HG03095 (cell line): ENCODE measurements around the gene FOXP1.

Experiments used
- ATAC-seq: cut with Tn5 transposase; IDR thresholded peaks from one replicate; pipeline ENCODE4 v1.9.1; 2021; ENCODE audit warnings: moderate library complexity; ENCODE audit not compliant: unreplicated experiment

FOXP1 gene

DNA sequence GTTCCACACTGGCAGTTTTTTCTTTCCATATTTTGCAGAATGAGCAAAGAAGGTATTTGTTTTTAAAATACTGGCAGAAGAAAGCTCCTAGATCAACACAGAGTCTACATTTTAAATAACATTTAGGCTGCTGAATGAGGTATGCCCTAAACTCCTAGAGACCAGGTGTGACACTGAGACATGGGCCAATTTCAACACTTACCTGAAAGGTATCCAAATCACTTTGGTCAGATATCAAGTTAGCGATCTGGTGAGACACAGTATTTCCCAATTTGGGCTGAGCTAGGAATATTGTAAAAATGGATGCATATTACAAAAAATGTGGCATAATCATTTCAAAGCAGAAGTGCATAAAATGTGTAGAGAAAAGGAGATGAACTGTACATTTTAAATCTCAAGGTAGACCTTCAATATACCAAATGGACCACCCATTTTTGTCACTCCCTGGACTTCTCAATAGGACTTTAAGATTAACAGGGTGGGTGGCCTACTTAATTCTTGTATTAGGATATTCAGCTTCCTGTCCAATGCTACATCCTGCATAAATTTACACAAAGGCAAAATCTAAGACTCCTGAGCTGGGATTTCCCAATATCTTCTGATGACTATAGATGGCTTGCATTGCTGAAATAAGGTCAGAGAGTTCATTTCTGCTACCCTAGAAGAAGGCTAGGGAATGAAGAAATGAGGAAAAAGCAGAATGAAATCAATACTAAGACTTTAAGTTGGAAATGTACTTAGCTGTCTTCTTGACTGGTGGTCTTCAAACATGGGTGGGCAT lies 487.8 kb downstream of the FOXP1 start:
- no peak for ATAC-seq

DNA sequence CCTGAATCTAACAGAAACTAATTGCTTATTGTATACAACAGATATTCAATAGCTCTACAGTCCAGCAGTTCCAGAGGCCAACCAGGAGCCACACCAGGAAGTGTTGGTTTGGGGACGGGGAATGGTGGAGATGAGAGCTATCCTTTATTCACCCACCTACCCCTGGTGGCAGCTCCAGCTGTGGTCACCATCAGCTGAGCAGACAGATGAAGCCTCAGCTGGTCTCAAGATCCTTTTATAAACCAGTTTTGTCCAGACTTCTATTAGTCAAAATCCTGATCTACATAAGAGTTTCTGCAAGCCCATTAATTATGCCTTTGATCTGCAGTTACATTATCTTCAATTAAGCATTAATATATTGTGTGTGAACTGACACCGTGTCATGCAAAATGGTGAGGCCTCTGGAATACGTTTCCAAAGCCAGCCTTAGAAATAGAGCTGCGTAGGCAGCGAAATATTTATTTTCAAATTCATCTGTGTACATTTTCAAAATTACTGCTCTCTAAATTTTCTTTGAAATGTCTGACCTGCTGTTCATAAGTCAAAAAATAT lies 488.8 kb downstream of the FOXP1 start:
- no peak for ATAC-seq

DNA sequence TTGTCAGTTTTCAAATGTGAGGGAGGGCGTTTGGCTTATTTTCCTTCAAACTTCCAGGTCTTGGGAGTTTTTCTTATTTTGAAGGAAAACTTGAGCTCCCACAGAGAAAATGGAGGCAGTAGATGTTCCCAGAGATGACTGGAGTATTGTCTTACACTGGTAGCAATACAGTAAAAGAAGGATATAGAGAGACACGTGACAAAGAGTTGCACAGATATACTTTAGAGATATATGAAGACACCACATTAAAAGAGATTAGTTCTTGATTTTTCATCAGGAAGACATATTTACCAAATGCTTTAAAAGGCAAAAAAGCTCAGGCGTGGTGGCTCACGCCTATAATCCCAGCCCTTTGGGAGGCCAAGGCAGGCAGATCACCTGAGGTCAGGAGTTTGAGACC lies 490.9 kb downstream of the FOXP1 start:
- ATAC-seq, result no peak

DNA sequence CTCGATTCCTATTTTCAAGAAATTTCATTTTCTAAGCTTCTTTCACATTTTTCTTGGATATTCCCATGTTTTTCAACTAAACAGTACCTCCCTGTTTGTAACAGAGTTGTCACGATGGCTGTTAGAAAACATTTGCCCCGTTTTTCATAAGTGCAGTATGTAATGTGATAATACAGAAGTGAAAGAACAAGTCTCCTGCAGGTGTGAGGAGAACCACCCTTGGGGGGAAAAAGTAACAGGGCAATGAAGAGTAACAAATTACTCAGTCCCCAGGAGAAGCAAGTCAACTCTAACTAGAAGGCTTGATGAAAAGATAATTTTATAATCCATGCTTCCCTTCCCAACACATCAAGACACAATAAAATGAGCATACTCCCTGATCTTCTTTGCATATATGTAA lies 493.3 kb downstream of the FOXP1 start:
- no peak for ATAC-seq

DNA sequence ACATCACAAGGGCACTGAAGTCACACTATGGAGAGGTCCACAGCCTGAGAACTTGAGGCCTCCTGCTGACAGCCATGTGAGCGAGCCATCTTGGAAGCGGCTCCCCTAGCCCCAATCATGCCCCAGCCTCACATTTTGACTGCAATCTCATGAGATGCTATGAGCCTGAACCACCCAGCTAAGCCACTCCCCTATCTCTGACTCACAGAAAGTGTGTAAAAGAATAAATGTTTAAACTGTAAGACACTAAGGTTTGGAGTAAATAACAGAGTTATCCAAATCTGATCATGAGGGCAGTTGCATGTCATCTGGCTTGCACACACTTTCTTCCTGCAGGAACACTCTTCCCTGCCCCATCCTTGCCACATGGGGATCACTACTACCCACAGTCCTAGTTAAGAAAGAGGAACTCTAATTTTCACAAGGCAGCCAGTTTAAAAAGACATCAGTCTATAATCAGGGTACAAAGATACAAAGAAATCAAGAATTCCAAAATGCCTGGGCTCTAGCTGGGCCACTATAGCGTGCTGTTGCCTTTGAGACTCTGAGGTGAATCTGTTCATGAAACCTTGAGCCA lies 494.2 kb downstream of the FOXP1 start:
- no peak for ATAC-seq

DNA sequence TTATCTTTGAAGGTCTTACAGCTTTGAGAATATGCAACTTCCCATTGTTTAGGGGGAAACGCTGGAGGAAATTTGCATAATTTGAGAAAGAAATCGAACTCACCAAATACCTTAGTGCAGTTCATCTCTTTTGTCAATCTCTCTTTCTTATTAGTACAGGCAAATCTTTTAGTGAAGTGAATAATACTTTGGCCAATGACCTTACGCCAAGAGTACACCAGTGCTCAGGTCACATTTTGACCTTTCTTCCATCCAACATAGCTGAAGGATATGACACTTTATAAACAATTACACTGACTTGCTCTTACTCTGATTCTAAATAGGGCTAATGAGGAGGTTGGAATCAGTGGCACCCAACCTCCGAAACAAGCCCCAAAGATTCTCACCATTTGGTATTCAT lies 494.8 kb downstream of the FOXP1 start:
- no peak for ATAC-seq

DNA sequence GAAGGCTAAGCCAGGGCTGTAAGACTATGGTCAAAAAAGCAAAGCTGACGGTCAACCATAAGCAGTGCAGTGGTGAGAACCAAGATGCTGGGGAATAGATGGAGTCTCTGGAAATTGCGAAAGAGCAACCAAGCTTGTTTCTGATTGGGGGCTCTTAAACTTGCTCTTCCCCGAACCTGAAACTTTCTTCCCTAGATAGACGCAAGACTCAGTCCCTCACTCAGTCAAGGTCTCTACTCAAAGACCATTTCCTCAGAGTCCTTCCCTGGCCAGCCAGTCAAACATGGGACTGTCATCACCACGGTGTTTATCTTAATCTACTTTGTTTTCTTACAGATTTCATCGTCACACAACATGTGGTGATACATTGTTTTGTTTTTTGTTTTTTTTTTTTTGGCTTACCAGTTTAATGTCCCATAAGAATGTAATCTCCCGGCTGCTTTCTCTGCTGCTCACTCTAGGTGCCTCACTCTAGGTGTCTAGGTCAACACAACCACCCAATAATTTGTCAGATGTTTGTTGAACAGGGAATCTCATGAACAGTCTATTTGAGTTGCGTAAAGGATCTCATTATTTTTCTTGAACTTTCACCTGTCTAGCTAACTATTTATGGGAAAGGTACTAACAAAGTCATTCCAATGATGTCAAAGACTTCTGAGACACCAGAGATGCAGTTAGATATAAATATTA lies 495.4 kb downstream of the FOXP1 start:
- no peak for ATAC-seq

DNA sequence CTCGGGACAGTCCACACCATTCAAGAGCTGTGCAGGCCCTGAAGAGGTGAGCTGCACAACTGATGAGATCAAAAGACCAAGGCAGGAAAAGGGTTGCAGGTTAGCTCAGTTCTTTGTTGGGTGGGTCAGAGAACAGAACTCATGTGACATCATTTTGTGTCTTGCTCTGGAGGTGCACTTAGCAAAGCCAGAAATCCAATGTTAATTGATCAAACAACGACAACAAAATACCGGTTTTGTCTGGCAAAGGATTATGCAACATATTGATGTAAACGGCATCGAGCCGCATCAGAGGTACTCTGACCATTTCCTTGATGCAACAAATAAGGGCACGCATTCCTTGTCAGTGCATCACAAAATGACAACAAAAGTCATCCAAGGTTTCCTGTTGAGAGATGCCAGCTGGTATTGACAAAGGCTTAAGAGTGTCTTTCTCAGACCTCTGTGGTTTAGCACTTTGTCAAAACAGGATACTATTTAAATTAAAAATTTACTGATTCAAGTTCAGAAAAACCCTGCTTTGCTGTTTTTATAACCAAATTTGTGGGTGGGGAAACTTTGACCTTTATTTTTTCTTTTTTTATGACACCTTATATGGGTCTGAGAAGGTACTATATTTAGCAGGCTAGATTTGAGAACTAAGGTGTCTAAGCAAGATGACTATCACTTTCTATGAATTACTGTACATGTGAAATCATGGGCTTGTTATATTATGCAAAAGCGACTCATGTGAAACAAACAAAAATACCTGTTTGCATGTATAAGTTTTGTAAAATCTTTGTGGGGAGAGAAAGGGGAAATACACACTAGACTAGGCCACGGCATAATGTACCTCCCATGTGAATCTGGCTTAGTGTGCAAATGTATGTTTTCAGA lies 496.1 kb downstream of the FOXP1 start:
- ATAC-seq, result peak; percentile 95

DNA sequence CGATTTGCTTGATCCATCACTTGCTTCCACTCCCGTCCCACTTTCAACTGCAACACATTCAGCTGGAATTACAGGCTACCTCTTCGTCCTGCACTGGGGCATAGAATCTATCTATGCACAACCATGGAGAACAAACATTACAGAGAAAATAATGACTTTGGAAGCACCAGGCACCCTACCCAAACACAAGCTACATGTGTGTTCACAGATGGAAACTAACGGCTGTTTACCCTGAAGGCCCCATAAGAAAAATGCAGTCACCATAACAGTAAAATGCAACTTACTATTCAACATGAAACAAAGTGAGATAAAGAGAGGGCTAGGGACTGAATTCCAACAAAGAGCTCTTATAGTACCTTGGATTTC lies 496.8 kb downstream of the FOXP1 start:
- no peak for ATAC-seq

DNA sequence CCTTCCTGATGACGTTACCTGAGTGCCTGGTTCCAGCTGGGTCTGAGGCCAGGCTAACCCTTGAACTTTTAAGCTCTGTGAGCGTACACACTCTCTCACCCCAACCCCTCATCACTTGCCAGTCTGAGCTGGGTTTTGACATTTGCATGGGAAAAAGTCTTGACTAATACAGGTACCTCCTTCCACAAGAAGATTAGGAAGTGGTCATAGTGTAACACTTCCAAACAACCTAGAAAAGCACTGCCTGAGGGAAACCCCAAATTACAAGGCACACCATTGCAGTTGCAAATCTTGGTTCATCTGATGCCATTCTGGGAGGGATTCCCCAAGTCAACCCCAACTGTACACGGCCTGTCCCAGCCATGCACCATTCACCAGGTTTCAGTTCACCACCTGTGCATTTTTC lies 499.8 kb downstream of the FOXP1 start:
- ATAC-seq, result no peak

DNA sequence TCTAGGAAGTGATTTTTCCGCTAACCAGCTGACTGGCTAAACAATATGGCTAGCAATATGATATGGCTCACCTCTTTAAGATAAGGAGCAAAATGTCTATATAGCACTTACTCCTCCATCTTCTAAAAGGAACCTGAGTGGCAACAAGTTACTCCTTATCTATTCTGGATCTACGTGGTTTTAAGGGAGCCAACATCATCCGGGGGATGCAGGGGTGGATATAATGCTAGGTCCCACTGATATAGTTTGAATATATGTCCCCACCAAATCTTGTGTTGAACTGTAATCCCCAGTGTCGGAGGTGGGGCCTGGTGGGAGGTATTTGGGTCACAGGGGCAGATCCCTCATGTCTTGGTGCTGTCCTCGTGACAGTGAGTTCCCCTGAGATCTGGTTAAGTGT lies 500.7 kb downstream of the FOXP1 start:
- no peak for ATAC-seq

DNA sequence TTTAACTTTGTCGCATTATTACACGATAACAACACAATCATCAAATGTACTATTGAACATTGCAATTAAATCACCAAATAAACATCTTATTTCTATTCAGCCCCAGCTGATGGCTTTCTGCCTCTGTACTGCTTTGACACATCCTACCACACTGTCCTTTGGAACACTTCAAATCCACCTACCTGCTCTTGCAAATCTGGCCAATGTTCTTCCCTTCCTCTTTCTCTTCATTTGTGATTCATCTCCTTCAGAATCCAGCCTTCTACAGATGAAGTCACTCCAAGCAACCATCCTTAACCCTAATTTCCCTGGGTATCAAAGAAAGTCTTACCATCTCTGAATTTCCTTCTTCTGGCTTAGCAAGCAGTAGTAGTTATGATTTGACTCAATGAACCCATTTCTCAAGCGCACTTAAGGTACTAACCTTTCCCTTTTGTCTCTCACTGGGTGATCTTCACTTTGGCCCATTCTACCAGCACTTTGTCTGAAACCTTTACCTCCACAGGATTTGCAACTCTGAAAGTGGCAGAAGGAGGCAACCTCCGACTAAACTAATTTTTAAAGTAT lies 502.9 kb downstream of the FOXP1 start:
- no peak for ATAC-seq

DNA sequence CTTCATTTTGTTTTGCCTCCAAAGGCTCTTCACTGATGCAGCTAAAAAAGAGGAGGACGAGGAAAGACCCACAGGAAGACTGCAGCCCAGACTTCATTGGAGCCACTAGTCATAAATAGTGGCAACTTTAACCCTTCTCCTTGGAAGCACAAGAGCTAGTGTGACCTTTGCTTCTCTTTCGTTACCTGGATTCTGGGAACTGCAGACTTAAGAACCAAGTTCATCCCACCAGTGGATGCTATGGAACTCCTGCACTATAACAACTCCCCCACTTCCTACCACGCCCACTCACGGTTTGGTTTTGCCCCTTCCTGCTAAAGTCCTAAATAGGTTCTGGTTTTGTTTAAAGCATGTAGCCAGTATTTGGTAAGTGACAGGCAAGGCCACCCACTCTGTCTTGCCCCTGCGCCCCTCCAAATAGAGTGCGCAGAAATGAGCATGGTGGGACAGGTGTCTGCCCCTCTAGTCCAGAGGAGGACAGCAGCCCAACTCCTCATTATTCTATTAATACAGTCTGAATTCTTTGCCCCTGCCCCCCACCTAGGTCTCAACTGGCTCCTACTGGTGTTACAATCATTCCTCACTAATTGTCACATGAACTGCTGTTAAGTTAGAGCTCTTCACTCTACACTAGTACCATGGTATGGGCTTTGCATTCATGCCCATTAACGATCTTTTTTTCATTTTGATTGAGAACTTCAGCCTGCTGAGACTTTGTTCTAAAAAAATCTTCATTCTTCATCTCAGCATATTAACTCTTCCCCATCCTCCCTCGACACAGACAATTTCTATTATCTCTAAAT lies 504.6 kb downstream of the FOXP1 start:
- ATAC-seq, result no peak

DNA sequence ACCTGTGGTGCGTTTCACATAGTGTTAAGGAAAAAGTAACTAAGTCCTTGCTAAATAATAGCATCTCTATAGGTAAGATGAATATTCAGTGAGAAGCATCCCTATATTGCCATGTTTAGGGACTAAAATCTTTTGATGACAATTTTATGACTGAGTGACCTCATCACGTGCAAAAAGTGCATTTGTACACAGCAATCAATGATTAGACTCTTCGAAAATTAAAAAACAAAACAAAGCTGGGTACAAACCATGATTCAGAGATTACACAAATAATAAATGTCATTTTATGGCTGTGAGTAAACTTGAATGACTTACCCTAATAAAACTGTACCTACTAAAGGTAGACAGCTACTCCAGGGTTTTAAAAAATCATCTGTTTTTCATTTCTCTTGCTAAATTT lies 505.3 kb downstream of the FOXP1 start:
- no peak for ATAC-seq

DNA sequence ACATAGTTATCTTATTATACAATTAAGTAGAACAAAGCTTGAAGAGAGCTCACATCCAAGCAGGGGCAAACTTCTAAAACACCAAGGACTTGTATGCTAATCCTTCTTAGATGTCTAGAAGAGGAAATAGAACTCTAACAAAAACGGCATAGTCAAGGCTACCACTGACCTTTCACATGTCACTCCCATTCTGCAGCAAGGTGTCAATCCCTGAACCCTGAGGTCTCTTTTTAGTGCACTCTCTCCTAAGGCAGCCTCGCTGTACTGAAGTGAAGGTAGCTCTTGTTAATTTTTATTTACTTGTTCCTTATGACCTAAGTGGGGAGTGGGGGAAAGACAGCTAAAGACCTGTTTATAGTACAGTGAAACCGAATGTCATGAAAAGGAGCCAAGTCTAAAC lies 506.5 kb downstream of the FOXP1 start:
- ATAC-seq, result no peak

DNA sequence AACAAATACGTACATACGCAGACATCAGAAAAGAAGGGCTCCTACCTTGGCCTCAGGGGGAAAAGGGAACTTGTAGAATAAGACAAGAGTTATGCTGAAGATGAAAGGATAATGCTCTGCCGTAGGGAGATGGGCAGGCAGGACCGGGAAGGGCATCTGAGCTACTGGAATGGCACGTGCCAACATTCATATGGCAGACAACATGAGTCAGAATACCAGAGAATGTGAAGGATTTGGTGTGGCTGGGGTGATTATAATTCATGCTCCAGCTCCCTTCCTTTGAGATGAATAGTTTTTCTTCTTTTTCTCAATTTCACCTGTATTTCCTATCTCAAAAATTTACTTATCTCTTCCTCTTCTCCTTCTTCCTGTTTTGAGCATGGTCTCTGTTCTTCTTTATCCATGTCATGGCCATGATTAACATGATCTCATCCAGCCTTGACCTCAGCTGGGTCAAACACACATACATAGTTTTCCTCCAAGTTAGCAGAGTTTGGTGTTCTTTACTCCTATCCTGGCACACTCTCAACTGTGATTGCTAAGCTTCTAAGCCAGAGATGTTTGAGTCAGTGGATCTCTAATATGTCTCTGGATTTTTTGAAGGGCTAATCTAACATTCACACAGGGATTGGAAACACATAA lies 507.0 kb downstream of the FOXP1 start:
- ATAC-seq, result no peak

DNA sequence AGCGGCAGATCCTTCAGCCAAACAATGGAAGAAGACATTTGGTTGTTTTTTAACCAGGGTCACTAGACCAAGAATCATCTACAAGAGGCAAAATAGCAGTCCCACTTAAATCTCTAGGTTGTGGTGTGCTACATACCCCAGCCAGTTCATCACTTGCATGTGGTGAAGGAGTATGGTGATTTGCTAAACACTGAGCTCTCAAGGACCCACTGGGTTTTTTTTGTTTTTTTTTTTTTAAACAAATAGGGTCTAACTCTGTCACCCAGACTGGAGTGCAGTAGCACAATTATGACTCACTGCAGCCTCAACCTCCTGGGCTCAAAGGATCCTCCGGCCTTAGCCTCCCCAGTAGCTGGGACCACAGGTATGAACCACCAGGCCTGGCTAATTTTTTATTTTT lies 508.0 kb downstream of the FOXP1 start:
- ATAC-seq, result no peak

DNA sequence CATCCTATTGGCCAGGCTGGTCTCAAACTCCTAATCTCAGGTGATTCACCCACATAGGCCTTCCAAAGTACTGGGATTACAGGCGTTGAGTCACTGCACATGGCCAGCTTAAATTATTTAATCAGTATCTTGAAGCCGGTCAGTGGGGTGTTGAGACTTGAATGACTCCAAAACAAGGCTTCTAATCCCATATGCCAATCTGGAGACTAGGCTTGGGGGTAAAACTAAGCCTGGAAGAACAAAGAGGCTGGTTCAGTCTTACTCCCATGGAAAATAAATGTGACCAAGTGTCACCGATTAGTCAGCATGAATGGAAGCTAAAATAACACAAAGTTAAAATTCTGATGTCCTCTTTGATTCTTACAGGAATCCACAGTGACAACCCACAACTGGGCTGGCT lies 509.1 kb downstream of the FOXP1 start:
- no peak for ATAC-seq

DNA sequence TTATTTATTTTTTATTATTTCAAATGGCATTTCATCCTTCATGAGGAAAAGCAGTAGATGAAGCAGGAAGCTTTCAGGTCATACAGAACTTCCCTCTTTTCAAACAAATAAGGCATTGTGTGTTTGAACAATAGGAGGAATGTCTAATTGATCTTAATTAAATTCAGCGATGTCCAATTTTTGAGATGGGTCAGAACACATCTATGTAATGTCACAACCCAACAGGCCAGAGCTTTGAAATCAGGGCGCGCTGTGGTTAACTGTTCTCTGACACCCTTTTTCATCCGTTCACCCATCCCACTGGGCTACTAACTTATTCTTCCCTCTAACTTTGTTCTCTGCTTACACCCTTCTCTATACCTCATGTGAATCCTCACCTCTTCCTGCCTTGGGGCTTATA lies 510.5 kb downstream of the FOXP1 start:
- no peak for ATAC-seq

DNA sequence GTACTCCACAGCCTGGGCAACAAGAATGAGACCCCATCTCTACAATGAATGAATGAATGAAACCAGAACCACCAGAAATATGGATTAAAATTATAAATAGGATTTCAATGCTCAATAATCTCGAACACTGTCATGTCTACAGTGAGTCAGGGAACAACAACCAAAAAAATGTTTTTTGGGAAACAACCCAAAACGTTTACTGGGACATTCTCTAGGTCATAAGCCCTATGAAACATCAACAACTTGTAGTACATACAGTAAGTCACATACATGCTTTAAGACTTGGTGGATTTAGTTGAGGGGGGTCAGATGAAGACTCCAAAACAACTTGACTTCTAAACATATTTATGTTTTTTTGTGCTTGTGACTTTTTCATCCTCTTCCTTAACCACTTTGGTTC lies 511.2 kb downstream of the FOXP1 start:
- no peak for ATAC-seq
